Measurements from ENCODE around the gene SPATA20. TPM values are rescaled to one million over a fixed set of nuclear protein-coding genes. Genes with fewer than 3 reads are reported as not detected.

The SPATA20 gene
- total RNA-seq, 1 donor from 2014 or later, result 84.1 TPM

DNA sequence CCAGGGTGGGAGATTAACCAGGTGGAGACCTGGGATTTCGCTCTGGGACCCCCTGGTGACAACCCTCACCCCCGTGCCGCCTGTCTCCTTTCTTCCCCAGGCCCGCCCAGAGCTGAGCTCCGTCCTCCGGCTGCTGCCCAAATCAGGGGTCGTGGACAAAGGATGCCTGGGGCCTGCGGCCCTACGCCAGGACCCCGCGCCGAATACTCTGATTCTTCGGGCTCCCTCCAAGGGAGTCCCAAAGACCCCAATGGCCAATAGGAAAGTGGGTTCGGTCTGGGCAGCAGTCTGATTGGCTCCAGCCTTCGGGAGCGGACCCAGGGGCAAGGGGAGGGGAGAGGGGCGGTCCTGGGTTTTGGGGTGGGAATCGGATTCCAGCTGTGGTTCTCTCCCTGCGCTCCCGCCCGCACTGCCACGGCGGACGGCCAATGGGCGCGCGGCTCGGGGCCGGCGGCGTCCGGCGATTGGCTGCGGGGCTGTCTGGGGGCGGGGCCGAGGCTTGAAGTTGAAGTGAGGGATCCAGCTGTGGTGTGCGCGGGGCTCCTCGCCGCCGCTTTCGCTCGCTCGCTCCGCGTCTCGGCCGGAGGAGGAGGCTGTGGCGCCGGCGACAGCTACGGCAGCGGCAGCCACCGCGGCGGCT lies 13.3 kb downstream of the SPATA20 start, which contains the start of gene CACNA1G:
TSS of gene CACNA1G (plus strand) at position 531 of the 640 bp plus-strand sequence. CDS start 745 bp downstream, outside the sequence.
- H3K4me3 Mint-ChIP-seq (ENCODE audit: low read depth), result peak within 1 kb of the TSS; percentile 56
- H3K27me3 Mint-ChIP-seq, result peaks cover 73% of the 10 kb centered on the region
- H3K9me3 Mint-ChIP-seq (ENCODE audit: low read depth), result no peaks in the 10 kb centered on the region
- H3K4me1 Mint-ChIP-seq (ENCODE audit: low read depth), result peaks cover 5% of the 10 kb centered on the region
- TF ChIP-seq, protein P1, sequence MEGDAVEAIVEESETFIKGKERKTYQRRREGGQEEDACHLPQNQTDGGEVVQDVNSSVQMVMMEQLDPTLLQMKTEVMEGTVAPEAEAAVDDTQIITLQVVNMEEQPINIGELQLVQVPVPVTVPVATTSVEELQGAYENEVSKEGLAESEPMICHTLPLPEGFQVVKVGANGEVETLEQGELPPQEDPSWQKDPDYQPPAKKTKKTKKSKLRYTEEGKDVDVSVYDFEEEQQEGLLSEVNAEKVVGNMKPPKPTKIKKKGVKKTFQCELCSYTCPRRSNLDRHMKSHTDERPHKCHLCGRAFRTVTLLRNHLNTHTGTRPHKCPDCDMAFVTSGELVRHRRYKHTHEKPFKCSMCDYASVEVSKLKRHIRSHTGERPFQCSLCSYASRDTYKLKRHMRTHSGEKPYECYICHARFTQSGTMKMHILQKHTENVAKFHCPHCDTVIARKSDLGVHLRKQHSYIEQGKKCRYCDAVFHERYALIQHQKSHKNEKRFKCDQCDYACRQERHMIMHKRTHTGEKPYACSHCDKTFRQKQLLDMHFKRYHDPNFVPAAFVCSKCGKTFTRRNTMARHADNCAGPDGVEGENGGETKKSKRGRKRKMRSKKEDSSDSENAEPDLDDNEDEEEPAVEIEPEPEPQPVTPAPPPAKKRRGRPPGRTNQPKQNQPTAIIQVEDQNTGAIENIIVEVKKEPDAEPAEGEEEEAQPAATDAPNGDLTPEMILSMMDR (IDR thresholded peaks at IDR 0.05; ENCODE audit: unreplicated experiment), result no peak
- no peak within 1 kb of the TSS for H3K27ac Mint-ChIP-seq
- peak; percentile 90 for DNase-seq (ENCODE audit: low spot score, unreplicated experiment)
- H3K36me3 Mint-ChIP-seq (ENCODE audit: insufficient read depth), result no peaks in the 10 kb centered on the region

DNA sequence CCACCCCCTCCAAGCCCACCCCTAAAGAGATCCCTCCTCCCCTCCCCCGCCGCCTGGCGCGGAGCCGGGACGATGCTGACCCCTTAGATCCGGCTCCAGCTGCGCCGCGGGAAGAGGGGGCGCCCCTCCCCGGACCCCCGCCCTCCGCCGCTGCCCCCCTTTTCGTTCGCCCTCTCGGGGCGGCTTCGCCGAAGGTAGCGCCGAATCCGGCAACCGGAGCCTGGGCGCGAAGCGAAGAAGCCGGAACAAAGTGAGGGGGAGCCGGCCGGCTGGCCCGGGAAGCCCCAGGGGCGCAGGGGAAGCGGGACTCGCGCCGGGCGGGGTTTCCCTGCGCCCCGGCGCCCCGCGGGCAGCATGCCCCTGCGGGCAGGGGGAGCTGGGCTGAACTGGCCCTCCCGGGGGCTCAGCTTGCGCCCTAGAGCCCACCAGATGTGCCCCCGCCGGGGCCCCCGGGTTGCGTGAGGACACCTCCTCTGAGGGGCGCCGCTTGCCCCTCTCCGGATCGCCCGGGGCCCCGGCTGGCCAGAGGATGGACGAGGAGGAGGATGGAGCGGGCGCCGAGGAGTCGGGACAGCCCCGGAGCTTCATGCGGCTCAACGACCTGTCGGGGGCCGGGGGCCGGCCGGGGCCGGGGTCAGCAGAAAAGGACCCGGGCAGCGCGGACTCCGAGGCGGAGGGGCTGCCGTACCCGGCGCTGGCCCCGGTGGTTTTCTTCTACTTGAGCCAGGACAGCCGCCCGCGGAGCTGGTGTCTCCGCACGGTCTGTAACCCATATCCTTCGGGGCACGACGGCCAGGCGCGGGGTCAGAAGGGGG lies 14.2 kb downstream of the SPATA20 start:
- TF ChIP-seq, protein P1 (IDR thresholded peaks at IDR 0.05; ENCODE audit: unreplicated experiment), result no peak
- Mint-ChIP-seq H3K36me3 (ENCODE audit: insufficient read depth) (no peaks in the 10 kb centered on the region), H3K27ac (no peak overlapping the region), H3K27me3 (peaks cover 81% of the 10 kb centered on the region), H3K4me1 (ENCODE audit: low read depth) (peaks cover 5% of the 10 kb centered on the region), H3K4me3 (ENCODE audit: low read depth) (no peak overlapping the region), H3K9me3 (ENCODE audit: low read depth) (no peaks in the 10 kb centered on the region)
- DNase-seq (ENCODE audit: low spot score, unreplicated experiment), result no peak

DNA sequence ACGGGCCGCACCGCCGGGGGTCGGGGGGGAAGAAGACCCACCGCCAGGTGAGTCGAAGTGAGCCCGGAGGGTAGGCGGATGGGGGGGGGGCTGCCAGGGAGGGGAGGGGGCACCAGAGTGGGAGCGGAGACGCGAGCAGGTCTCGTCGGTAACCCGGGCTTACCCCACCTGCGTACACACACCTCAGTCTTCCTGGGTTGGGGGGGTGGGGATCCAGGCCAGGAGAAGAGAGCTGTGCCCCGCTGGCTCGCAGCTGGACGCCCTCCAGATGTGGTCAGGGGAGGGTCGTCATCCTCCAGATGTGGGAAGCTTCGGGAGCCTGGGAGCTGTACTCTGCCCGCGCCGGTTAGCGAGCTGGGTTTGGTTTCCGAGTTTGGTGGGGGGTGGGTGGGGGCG lies 14.8 kb downstream of the SPATA20 start:
- TF ChIP-seq, protein P1 (IDR thresholded peaks at IDR 0.05; ENCODE audit: unreplicated experiment), result no peak
- H3K27ac Mint-ChIP-seq, result no peak overlapping the region
- H3K9me3 Mint-ChIP-seq (ENCODE audit: low read depth), result no peaks in the 10 kb centered on the region
- no peak overlapping the region for H3K4me3 Mint-ChIP-seq (ENCODE audit: low read depth)
- H3K36me3 Mint-ChIP-seq (ENCODE audit: insufficient read depth), result no peaks in the 10 kb centered on the region
- peaks cover 11% of the 10 kb centered on the region for H3K4me1 Mint-ChIP-seq (ENCODE audit: low read depth)
- no peak for DNase-seq (ENCODE audit: low spot score, unreplicated experiment)
- H3K27me3 Mint-ChIP-seq, result peaks cover 81% of the 10 kb centered on the region

DNA sequence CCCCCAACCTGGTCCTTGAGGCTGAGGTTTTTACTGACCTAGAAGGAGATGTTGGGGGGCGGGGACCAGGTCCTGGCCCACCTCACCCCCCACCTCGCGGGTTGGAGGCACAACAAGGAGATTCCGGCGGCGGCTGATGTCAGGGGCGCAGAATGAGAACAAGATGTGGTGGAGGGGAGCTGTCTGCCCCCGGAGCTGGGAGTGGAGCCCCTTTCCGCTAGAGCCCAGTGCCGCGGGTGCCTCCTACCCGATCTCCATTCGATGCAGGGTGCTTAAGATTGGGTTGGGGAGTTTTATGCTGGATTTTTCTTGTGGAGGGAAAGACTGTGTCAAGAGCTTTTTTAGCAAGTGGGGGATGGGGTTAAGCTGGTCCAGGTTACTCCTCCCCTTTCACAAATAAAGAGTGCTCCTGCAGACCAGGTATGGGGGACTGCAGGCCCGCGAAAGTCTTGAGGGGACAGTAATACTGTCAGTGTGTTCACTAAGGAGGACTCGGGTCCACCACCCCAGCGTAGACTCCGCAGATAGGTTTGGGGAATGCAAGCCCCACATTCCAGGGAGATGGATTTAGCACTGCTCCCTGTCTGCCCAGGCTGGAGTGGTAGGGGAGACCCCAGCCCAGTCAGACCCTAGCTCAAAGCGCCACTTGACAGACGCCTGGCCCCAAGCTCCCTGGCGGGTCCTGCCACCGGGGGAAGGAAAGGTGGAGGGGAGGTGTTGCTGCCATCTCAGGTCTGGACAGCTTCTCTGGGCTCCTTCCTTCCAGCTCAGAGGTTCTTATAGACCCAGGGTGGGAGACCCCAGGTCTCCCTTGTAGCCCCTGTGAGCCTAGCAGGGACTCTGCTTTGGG lies 15.5 kb downstream of the SPATA20 start:
- H3K9me3 Mint-ChIP-seq (ENCODE audit: low read depth), result no peaks in the 10 kb centered on the region
- H3K27ac Mint-ChIP-seq, result no peak overlapping the region
- no peak overlapping the region for H3K4me3 Mint-ChIP-seq (ENCODE audit: low read depth)
- no peaks in the 10 kb centered on the region for H3K36me3 Mint-ChIP-seq (ENCODE audit: insufficient read depth)
- peaks cover 15% of the 10 kb centered on the region for H3K4me1 Mint-ChIP-seq (ENCODE audit: low read depth)
- H3K27me3 Mint-ChIP-seq, result peaks cover 79% of the 10 kb centered on the region
- no peak for DNase-seq (ENCODE audit: low spot score, unreplicated experiment)
- TF ChIP-seq, protein P1 (IDR thresholded peaks at IDR 0.05; ENCODE audit: unreplicated experiment), result no peak

DNA sequence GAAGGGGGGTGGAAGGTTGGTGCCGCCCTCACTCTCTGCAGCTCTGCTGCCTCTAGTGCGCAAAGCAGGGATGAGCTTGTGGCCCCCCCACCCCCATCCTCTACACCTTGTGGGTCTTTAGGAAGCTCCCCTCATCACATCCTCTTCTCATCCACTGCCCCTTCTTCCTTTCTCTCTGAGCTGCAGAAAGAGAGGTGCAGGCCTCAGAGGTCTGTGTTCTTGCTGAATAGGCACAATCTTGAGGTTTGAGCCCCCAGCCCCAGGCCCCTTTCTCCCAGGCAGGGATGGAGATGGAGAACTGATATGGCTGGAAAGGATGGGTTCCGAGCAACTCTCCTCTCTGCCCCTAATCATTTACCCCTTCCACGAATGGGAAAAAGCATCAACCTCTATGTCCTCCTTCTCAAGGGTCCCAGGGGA lies 16.1 kb downstream of the SPATA20 start:
- Mint-ChIP-seq H3K27ac (no peak overlapping the region), H3K27me3 (peaks cover 79% of the 10 kb centered on the region), H3K36me3 (ENCODE audit: insufficient read depth) (no peaks in the 10 kb centered on the region), H3K4me3 (ENCODE audit: low read depth) (no peak overlapping the region), H3K9me3 (ENCODE audit: low read depth) (no peaks in the 10 kb centered on the region), H3K4me1 (ENCODE audit: low read depth) (peaks cover 17% of the 10 kb centered on the region)
- DNase-seq (ENCODE audit: low spot score, unreplicated experiment), result no peak
- TF ChIP-seq, protein P1 (IDR thresholded peaks at IDR 0.05; ENCODE audit: unreplicated experiment), result no peak
